ENCODE measurements around the gene MUC6.

GRCh38 chr11:1047595-1048156 lies 11.2 kb upstream of the MUC6 start:
- TF ChIP-seq PHTF2 (CRISPR knock-in tag; IDR thresholded peaks at IDR 0.05) (no peak), PRDM10 (IDR thresholded peaks at IDR 0.05; ENCODE audit: partially characterized antibody) (no peak), CTCF (IDR thresholded peaks at IDR 0.05 in 2 of 3, conservative IDR thresholded peaks at IDR 0.05 in 1 of 3; ENCODE audit: insufficient read depth in 2 of 3, low read depth in 1 of 3, low read length in 3 of 3) (no peak), CBX2 (IDR thresholded peaks at IDR 0.05; ENCODE audit: insufficient read depth, low read length, poor library complexity, severe bottlenecking) (no peak), LARP7 (IDR thresholded peaks at IDR 0.05) (no peak), TFAM (CRISPR knock-in tag; conservative IDR thresholded peaks at IDR 0.05) (no peak), DEAF1 (CRISPR knock-in tag; IDR thresholded peaks at IDR 0.05) (no peak), FOXP1 (CRISPR knock-in tag; IDR thresholded peaks at IDR 0.05) (no peak)

All from K562 (cell line).